Measurements from ENCODE around the gene KRTAP10-9. TPM values are rescaled to one million over a fixed set of nuclear protein-coding genes. Genes with fewer than 3 reads are reported as not detected.
"Not testable (repeated sequence)": the region's sequence is repeated elsewhere in the genome, so short reads cannot be mapped to it uniquely, and the experiment has no call there.

Gene KRTAP10-9
- total and polyA plus RNA-seq, 5 donors from 2014 or later = not detected

DNA sequence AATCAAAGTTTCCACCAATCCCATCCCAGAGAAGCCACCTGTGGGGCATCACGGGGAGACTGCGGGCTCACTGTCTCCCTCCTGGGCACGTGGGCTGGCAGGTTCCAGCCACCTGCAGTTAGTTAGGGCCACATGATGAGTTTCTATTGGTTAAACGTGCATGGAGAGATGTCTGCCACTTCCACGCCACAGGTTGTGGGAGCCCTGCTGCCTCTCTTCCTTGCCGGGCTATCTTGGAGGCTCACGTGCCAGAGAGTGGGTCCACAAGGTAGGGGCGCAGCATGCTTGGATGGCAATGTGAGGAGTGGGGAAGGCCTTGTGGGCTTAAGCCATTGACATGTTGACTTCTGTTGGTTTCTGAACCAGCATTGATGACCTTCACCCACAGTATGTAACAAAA lies 23.0 kb upstream of the KRTAP10-9 start:
- peaks cover 3% of the 10 kb centered on the region for H3K36me3 Mint-ChIP-seq
- H3K9me3 Mint-ChIP-seq = peaks cover 0 to 9% (median 2%) of the 10 kb centered on the region in 7 donors
- Histone ChIP-seq H3K36me3 (ENCODE audit: control insufficient read depth, insufficient read depth, low read length) (no peaks in the 10 kb centered on the region), H3K27me3 (ENCODE audit: control insufficient read depth, insufficient read depth, low read length) (peaks cover 13% of the 10 kb centered on the region), H3K4me1 (ENCODE audit: control insufficient read depth, insufficient read depth, low read length, poor library complexity, severe bottlenecking) (no peaks in the 10 kb centered on the region), H3K9me3 (ENCODE audit: control insufficient read depth in 2 of 2, low read length in 2 of 2) (peaks cover under 1 to 5% of the 10 kb centered on the region in 2 experiments), H3K4me3 (ENCODE audit: low read depth, low read length) (no peak overlapping the region), H3K27ac (ENCODE audit: insufficient read depth, low read length, poor library complexity, severe bottlenecking) (no peak overlapping the region)
- ATAC-seq (ENCODE audit: low read depth in 2 of 2) (no peak), DNase-seq (no peak)
- peaks cover 0 to 5% (median 0%) of the 10 kb centered on the region in 4 donors for H3K4me1 Mint-ChIP-seq
- H3K27me3 Mint-ChIP-seq = peaks cover 28% of the 10 kb centered on the region
- no peak overlapping the region for H3K4me3 Mint-ChIP-seq
- H3K27ac Mint-ChIP-seq = no peak overlapping the region

- H3K9me3 Mint-ChIP-seq = peaks cover 0 to 28% (median 11%) of the 10 kb centered on the region in 7 donors
- Histone ChIP-seq H3K36me3 (ENCODE audit: control insufficient read depth, insufficient read depth, low read length) (no peaks in the 10 kb centered on the region), H3K27ac (ENCODE audit: insufficient read depth, low read length, poor library complexity, severe bottlenecking) (no peak overlapping the region), H3K27me3 (ENCODE audit: control insufficient read depth, insufficient read depth, low read length) (peaks cover 17% of the 10 kb centered on the region), H3K4me3 (ENCODE audit: low read depth, low read length) (no peak overlapping the region), H3K9me3 (ENCODE audit: control insufficient read depth in 2 of 2, low read length in 2 of 2) (peaks cover 12 to 25% of the 10 kb centered on the region in 2 experiments), H3K4me1 (ENCODE audit: control insufficient read depth, insufficient read depth, low read length, poor library complexity, severe bottlenecking) (no peaks in the 10 kb centered on the region)
- H3K27me3 Mint-ChIP-seq = peaks cover 22% of the 10 kb centered on the region
- ATAC-seq (ENCODE audit: low read depth in 2 of 2) = no peak
- no peak for DNase-seq
- H3K4me1 Mint-ChIP-seq = peaks cover 0 to 5% (median 0%) of the 10 kb centered on the region in 4 donors
- H3K27ac Mint-ChIP-seq = no peak overlapping the region
- H3K36me3 Mint-ChIP-seq = peaks cover 8% of the 10 kb centered on the region
- no peak overlapping the region for H3K4me3 Mint-ChIP-seq
These were observed 20.4 kb upstream of the KRTAP10-9 start for GRCh38 chr21:44606495-44606894.

DNA sequence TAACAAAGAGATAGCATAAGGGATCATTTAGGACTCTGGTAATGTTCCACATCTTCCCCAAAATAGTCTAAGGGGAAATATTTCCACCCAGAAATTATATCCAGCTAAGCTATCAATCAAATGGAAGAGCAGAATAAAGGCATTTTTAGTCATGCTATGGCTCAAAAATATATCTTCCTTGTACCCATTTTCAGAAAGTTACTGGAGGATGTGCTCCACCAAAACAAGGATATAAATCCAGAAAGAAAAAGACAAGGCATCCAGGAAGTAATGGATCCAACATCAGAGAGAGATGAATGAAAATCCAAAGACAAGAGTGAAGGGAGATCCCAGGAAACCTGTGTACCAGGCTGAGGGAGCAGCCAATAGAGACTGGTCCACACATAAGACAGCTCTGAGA lies 17.7 kb upstream of the KRTAP10-9 start:
- Histone ChIP-seq H3K9me3 (ENCODE audit: control insufficient read depth in 2 of 2, low read length in 2 of 2) (peaks cover 14 to 29% of the 10 kb centered on the region in 2 experiments), H3K4me1 (ENCODE audit: control insufficient read depth, insufficient read depth, low read length, poor library complexity, severe bottlenecking) (no peaks in the 10 kb centered on the region), H3K36me3 (ENCODE audit: control insufficient read depth, insufficient read depth, low read length) (no peaks in the 10 kb centered on the region), H3K27ac (ENCODE audit: insufficient read depth, low read length, poor library complexity, severe bottlenecking) (no peak overlapping the region), H3K4me3 (ENCODE audit: low read depth, low read length) (no peak overlapping the region), H3K27me3 (ENCODE audit: control insufficient read depth, insufficient read depth, low read length) (peaks cover 11% of the 10 kb centered on the region)
- Mint-ChIP-seq H3K9me3 (peaks cover 0 to 31% (median 11%) of the 10 kb centered on the region in 7 donors), H3K27ac (no peak overlapping the region), H3K36me3 (peaks cover 8% of the 10 kb centered on the region), H3K4me1 (peaks cover 0 to 5% (median 1%) of the 10 kb centered on the region in 4 donors), H3K4me3 (no peak overlapping the region), H3K27me3 (peaks cover 15% of the 10 kb centered on the region)
- DNase-seq (no peak), ATAC-seq (ENCODE audit: low read depth in 2 of 2) (no peak)

- not testable (repeated sequence) for H3K27ac ChIP-seq (ENCODE audit: insufficient read depth, low read length, poor library complexity, severe bottlenecking); H3K4me1 ChIP-seq (ENCODE audit: control insufficient read depth, insufficient read depth, low read length, poor library complexity, severe bottlenecking); H3K27me3 Mint-ChIP-seq; H3K4me3 ChIP-seq (ENCODE audit: low read depth, low read length); H3K4me3 Mint-ChIP-seq; H3K36me3 Mint-ChIP-seq; ATAC-seq (ENCODE audit: low read depth in 2 of 2); DNase-seq; H3K36me3 ChIP-seq (ENCODE audit: control insufficient read depth, insufficient read depth, low read length); H3K4me1 Mint-ChIP-seq; H3K27ac Mint-ChIP-seq
- H3K9me3 ChIP-seq (ENCODE audit: control insufficient read depth in 2 of 2, low read length in 2 of 2) = peaks cover 14 to 29% of the 10 kb centered on the region in 2 experiments
- H3K27me3 ChIP-seq (ENCODE audit: control insufficient read depth, insufficient read depth, low read length) = peaks cover 10% of the 10 kb centered on the region
- H3K9me3 Mint-ChIP-seq = peaks cover 0 to 31% (median 11%) of the 10 kb centered on the region in 7 donors
These were observed 16.6 kb upstream of the KRTAP10-9 start for GRCh38 chr21:44610157-44610843.

- H3K36me3 ChIP-seq (ENCODE audit: control insufficient read depth, insufficient read depth, low read length) = no peaks in the 10 kb centered on the region
- peaks cover 3% of the 10 kb centered on the region for H3K27me3 Mint-ChIP-seq
- no peak overlapping the region for H3K27ac Mint-ChIP-seq
These were observed 15.3 kb upstream of the KRTAP10-9 start for GRCh38 chr21:44611551-44611950.

DNA sequence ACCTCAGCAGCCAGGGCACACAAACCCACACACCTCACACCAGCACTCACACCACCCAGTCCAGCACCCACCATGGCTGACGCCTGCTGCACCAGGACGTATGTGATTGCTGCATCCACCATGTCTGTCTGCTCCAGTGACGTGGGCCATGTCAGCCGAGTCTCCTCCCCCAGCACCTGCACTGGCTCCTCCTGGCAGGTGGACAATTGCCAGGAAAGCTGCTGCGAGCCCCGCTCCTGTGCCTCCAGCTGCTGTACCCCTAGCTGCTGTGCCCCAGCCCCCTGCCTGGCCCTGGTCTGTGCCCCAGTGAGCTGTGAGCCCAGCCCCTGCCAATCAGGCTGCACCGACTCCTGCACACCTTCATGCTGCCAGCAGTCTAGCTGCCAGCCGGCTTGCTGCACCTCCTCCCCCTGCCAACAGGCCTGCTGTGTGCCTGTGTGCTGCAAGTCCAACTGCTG lies 14.8 kb upstream of the KRTAP10-9 start, which contains the start of gene KRTAP10-8:
Gene KRTAP10-8 (plus strand): TSS at position 51 of the 458 bp plus-strand sequence. CDS start 22 bp downstream, at position 73.
- Mint-ChIP-seq H3K4me1 (peaks cover 0 to 21% (median 0%) of the 10 kb centered on the region in 4 donors), H3K36me3 (peaks cover 4% of the 10 kb centered on the region), H3K27ac (no peak within 1 kb of the TSS), H3K4me3 (no peak within 1 kb of the TSS), H3K9me3 (peaks cover 0 to 27% (median 8%) of the 10 kb centered on the region in 7 donors), H3K27me3 (no peaks in the 10 kb centered on the region)
- Histone ChIP-seq H3K36me3 (ENCODE audit: control insufficient read depth, insufficient read depth, low read length) (no peaks in the 10 kb centered on the region), H3K4me3 (ENCODE audit: low read depth, low read length) (no peak within 1 kb of the TSS), H3K4me1 (ENCODE audit: control insufficient read depth, insufficient read depth, low read length, poor library complexity, severe bottlenecking) (peaks cover 3% of the 10 kb centered on the region), H3K9me3 (ENCODE audit: control insufficient read depth in 2 of 2, low read length in 2 of 2) (peaks cover 14 to 29% of the 10 kb centered on the region in 2 experiments), H3K27ac (ENCODE audit: insufficient read depth, low read length, poor library complexity, severe bottlenecking) (no peak within 1 kb of the TSS), H3K27me3 (ENCODE audit: control insufficient read depth, insufficient read depth, low read length) (peaks cover 7% of the 10 kb centered on the region)
- DNase-seq (no peak), ATAC-seq (ENCODE audit: low read depth in 2 of 2) (no peak)

More at GRCh38 chr21:44611551-44611950, 15.3 kb upstream of the KRTAP10-9 start:
- DNase-seq = no peak
- Mint-ChIP-seq H3K9me3 (peaks cover 0 to 27% (median 8%) of the 10 kb centered on the region in 7 donors), H3K36me3 (peaks cover 4% of the 10 kb centered on the region), H3K4me1 (peaks cover 0 to 16% (median 0%) of the 10 kb centered on the region in 4 donors), H3K4me3 (no peak overlapping the region)
- Histone ChIP-seq H3K9me3 (ENCODE audit: control insufficient read depth in 2 of 2, low read length in 2 of 2) (peaks cover 14 to 29% of the 10 kb centered on the region in 2 experiments), H3K27ac (ENCODE audit: insufficient read depth, low read length, poor library complexity, severe bottlenecking) (no peak overlapping the region), H3K4me1 (ENCODE audit: control insufficient read depth, insufficient read depth, low read length, poor library complexity, severe bottlenecking) (peaks cover 3% of the 10 kb centered on the region), H3K27me3 (ENCODE audit: control insufficient read depth, insufficient read depth, low read length) (peaks cover 9% of the 10 kb centered on the region), H3K4me3 (ENCODE audit: low read depth, low read length) (no peak overlapping the region)
- ATAC-seq (ENCODE audit: low read depth in 2 of 2) = no peak

- peaks cover 4% of the 10 kb centered on the region for H3K36me3 Mint-ChIP-seq
- no peak overlapping the region for H3K27ac Mint-ChIP-seq
- Histone ChIP-seq H3K27me3 (ENCODE audit: control insufficient read depth, insufficient read depth, low read length) (peaks cover 4% of the 10 kb centered on the region), H3K36me3 (ENCODE audit: control insufficient read depth, insufficient read depth, low read length) (no peaks in the 10 kb centered on the region), H3K27ac (ENCODE audit: insufficient read depth, low read length, poor library complexity, severe bottlenecking) (no peak overlapping the region), H3K9me3 (ENCODE audit: control insufficient read depth in 2 of 2, low read length in 2 of 2) (peaks cover 14 to 29% of the 10 kb centered on the region in 2 experiments), H3K4me3 (ENCODE audit: low read depth, low read length) (no peak overlapping the region), H3K4me1 (ENCODE audit: control insufficient read depth, insufficient read depth, low read length, poor library complexity, severe bottlenecking) (peaks cover 5% of the 10 kb centered on the region)
- H3K9me3 Mint-ChIP-seq = peaks cover 0 to 27% (median 8%) of the 10 kb centered on the region in 7 donors
- no peak for ATAC-seq (ENCODE audit: low read depth in 2 of 2)
- no peak for DNase-seq
- H3K27me3 Mint-ChIP-seq = no peaks in the 10 kb centered on the region
- peaks cover 0 to 28% (median 0%) of the 10 kb centered on the region in 4 donors for H3K4me1 Mint-ChIP-seq
- no peak overlapping the region for H3K4me3 Mint-ChIP-seq
These were observed 14.1 kb upstream of the KRTAP10-9 start for GRCh38 chr21:44612669-44613229.
